ENCODE data around the gene FBXO31.

- no peak for TF ChIP-seq CTCF (IDR thresholded peaks at IDR 0.05)
- TF ChIP-seq POLR2A (IDR thresholded peaks at IDR 0.05) = no peak
Observed at GRCh38 chr16:87360862-87361610, 22.5 kb downstream of the FBXO31 start.

Measured in adrenal gland (tissue), 5 donors.